HFF-Myc (cell line): ENCODE data around the gene TRIM56.
A peak's percentile ranks its signal among the peaks of the same experiment; 100 is the strongest.

ENCODE experiments used
- DNase-seq: peaks from one replicate; pipeline ENCODE4 v3.0.0-alpha.2; 2011; ENCODE audit warnings: low read depth; ENCODE audit errors: extremely low read depth
- H3K4me3 ChIP-seq: replicated peaks from 2 replicates; pipeline ENCODE4 v1.5.1; 2011; ENCODE audit warnings: low read depth, mild to moderate bottlenecking, control low read depth, low read length
- CTCF ChIP-seq: IDR thresholded peaks from 2 replicates; pipeline ENCODE4 v1.5.1; 2012; ENCODE audit warnings: mild to moderate bottlenecking, low read depth, low read length, control low read depth; ENCODE audit errors: missing control alignments

Gene TRIM56

DNA sequence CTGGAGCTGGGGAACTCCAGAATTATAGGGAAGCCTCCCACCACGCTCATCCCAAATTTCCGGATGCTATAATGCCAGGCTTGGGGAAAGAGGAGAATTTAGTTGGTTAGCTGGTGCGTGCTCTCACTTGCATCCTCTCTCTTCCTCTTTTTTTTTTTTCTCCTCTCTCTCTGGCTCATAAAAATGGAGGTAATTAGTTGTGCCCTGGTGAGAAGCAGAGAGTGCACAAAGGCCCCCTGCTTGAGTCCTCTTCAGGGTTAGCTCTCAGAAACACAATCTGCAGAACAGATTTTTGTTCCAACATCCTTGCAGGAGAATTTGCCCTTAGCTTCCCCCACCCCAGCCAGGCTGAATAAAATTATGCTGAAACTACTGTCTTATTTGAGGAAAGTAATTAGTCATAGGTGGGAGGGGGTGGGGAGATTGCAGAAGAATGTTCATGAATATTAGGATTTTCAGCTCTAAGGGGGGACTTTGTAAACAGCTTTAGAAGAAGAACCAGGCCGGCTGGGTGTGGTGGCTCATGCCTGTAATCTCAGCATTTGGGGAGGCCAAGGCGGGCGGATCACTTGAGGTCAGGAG lies 49.2 kb downstream of the TRIM56 start:
- no peak overlapping the region for H3K4me3 ChIP-seq
- TF ChIP-seq CTCF: no peak
- DNase-seq: no peak

- no peak for DNase-seq
- TF ChIP-seq CTCF: no peak
- no peak overlapping the region for H3K4me3 ChIP-seq
Observed at GRCh38 chr7:101137651-101138212, 52.5 kb downstream of the TRIM56 start.

DNA sequence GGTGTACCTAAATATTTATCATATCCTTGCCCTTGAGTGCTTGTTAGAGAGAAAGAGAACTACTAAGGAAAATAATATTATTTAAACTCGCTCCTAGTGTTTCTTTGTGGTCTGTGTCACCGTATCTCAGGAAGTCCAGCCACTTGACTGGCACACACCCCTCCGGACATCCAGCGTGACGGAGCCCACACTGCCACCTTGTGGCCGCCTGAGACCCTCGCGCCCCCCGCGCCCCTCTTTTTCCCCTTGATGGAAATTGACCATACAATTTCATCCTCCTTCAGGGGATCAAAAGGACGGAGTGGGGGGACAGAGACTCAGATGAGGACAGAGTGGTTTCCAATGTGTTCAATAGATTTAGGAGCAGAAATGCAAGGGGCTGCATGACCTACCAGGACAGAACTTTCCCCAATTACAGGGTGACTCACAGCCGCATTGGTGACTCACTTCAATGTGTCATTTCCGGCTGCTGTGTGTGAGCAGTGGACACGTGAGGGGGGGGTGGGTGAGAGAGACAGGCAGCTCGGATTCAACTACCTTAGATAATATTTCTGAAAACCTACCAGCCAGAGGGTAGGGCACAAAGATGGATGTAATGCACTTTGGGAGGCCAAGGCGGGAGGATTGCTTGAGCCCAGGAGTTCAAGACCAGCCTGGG lies 53.1 kb downstream of the TRIM56 start:
- DNase-seq: peak; percentile 97
- TF ChIP-seq CTCF: peak; percentile 73
- no peak overlapping the region for H3K4me3 ChIP-seq

- no peak for TF ChIP-seq CTCF
- no peak for DNase-seq
Observed at GRCh38 chr7:101140339-101140699, 55.0 kb downstream of the TRIM56 start.

DNA sequence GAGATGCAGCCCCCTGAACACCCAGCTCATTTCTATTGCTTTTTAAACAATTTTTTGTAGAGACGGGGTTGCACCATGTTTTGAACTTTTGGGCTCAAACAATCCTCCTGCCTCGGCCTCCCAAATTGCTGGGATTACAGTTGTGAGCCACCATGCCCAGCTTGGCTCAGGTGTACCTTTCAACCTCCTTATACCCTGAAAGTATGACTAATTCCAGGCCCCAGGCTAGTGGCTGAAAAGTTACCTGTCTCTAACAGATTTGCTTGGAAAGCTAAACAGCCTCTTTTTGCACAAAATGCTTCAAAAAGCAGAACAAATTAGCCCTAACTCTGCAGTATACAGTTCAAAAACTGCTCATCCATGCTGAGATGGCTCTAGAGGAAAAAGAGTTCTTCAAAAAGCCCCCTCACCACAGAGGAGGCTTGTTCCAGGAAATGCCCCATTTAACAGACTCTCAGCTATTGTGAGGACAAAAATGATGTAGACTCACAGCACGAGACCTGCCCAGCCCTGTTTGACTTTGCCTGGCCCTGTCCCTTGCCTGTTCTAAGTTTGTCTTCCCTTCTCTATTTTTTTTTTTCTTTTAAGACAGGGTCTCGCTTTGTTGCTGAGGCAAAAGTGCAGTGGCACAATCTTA lies 55.6 kb downstream of the TRIM56 start:
- no peak for DNase-seq
- no peak for TF ChIP-seq CTCF
- H3K4me3 ChIP-seq: no peak overlapping the region

More at GRCh38 chr7:101140339-101140699, 55.0 kb downstream of the TRIM56 start:
- no peak overlapping the region for H3K4me3 ChIP-seq
